ENCODE results near the gene ITSN1.
"Not testable (repeated sequence)": the region's sequence is repeated elsewhere in the genome, so short reads cannot be mapped to it uniquely, and the experiment has no call there.

The ITSN1 gene

DNA sequence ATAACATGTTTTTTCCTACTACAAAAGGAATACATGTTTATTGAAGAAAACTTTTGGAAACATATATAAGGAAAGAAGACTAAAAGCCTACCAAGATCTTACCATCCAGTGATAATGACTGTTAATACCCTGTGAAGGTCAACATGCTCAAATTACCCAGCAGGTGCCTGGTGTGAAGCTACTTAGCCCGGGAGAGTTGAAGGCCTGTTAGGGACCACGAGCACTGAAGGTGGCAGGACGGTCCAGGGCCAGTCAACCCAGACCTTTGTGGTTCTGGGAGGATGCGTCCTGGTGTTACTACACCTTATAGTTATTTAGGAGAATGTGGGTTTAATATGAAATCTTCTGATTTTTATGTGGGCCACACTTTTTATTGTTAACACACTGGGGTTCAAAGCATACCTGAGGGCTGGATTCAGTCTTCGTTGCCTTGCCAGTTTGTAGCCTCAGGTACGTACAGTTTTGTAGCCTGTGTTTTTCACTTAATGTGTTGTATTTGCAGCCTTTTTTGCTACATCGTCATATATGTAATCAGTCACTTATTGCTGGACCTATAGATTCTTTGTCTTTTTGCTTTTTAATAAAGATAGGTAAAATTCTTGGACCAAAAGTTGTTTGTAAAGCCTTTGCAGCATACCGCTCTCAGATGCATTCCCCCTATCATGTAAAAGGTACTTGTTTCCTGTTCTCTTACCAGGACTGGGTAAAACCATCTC is 9.8 kb downstream of the ITSN1 start:
- DNase-seq: peak; percentile 14

DNA sequence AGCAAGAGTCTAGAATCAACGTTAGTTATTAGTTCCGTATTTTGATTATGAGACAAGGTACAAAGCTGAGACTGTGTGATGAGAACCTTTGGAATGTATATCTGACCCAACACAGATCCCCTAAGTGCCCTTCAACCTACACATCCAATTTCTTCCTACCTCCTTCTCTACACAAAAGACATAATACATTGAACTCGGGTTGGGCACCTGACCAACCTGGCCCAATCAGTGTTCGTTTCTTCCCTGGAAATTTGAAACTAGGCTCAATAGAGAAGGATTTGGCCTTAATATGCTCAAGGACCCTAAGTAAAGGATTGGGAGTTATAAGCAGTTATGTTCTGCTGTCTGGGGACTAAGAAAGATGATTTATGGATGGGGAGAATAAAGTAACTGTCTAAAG is 12.1 kb downstream of the ITSN1 start:
- DNase-seq: no peak

DNA sequence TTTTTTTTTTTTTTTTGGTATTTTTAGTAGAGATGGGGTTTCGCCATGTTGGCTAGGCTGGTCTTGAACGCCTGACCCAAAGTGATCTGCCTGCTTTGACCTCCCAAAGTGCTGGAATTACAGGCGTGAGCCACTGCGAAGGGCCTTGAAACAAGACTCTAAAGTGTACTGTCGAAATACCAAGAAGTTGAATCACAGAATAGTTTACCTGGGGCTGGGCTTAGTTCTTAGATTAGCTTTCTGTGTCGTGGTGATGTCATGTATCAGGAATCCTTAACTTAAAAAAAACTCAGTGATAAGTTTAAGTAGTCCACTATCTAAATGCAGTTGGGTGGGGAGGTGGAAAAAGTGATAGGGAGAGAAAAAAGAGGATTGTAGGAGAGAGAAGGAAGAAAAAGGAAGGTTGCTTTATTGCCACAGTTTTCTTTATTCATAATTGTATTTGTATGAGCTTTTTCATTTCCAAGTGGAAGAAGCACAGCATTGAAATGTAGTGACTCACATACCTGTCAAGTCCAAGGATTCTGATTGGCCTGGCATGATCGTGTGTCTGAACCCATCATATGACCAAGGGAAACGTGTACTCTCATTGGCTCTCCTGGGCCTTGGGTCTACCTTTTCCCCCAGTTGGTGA is 13.4 kb downstream of the ITSN1 start:
- no peak for DNase-seq

DNA sequence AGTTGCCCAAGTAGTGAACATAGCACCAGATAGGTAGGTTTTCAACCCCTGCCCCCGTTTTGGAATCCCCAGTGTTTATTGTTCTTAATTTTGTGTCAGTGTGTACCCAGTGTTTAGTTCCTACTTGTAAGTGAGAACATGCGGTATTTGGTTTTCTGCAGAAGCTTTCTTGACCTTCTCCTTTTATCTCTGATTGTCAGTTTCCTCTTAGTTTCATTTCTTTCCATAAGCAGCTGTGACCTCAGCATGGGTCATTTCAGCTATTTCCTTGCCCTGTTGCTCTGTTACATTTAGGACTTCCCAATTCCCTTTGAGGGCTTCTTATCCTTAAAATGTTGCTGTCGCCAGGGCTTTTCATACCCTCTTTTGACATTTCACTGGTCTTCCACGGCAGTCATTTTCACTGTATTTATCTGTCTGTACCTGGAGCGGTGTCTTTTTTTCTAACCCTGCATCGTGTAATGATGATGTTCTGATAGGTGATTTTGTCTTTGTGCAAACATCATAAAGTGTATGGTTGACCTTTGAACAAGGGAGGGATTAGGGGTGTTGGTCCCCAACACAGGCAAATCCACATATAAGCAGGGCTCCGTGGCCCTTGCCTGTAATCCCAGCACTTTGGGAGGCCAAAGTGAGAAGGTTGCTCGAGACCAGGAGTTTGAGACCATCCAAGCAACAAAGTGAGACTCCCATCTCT is 15.0 kb downstream of the ITSN1 start:
- no peak for DNase-seq

DNA sequence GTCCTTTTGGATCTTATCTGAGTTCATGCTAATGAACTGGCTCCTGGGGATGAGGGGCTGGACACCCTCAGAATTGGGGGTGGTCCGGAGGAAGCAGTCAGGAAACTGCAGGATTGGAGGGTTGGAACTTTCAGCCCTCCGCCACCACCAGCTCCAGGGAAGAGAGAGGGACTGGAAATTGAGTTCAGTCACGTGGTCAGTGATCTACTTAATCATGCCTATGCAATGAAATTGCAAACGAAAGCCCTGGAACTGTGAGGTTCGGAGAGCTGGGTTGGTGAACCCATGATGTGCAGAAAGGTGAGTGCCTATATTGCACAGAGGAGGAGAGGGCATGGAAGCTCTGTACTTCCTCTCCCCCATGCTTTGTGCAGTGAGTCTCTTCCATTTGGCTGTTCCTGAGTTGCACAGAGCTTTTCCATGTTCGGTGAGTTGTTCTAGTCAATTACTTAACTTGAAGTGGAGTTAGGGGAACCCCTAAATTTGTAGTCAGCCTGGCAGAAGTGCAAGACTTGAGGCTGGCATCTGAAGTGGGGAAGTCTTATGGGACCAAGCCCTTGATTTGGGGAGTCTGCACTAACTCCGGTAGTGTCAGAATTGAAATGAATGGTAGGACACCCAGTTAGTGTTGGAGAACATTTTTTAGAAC is 16.7 kb downstream of the ITSN1 start:
- DNase-seq: no peak

DNA sequence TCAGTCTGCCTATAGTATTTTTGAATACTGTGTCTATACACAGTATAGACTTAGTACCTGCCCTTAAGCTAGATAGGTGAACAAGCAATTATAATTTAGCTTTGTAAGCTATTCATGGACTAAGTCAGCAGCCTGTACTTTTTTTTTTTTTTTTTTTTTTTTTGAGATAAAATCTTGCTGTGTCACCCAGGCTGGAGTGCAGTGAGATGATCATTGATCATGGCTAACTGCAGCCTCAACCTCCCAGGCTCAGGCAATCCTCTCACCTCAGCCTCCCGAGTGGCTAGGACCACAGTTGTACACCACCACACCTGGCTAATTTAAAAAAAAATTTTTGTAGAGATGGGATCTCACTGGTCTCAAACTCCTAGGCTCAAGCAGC is 17.3 kb downstream of the ITSN1 start:
- DNase-seq: no peak

DNA sequence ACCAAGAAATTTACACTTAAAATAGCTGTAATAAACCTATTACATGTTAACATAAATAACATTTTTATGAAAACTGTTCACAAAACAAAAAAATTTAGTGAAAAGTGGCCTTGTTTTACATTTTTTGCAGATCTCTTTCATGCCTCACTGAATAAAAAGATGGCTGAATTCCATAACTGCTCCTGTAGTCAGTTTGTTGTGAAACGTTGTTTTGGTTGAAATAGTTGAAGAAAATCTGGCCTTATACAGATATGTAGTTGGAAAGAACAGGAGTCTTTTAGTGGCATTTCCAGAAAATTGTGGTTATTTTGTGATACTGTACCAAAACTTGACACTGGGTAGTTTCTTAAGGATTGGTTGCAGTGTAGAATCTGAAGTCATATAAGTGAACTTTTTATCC is 18.1 kb downstream of the ITSN1 start:
- DNase-seq: no peak

DNA sequence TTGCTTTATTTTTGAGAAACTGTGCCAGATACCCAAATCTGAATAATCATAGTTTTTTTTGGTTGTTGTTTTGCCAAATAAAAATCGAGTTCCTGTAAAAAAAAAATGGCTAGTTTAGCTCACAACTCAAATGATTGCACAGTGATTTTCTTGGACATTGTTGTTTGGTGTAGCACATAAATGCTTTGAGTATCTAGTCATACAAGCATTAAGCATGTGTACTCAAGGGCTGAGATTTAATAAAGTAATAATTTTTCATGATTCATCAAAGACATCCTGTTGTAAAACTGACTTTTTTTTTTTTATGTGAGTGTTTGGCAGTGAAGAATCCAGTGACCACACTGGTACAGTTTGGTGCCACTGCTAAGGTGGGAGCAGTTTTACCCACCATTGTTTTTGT is 18.8 kb downstream of the ITSN1 start:
- DNase-seq: no peak

DNA sequence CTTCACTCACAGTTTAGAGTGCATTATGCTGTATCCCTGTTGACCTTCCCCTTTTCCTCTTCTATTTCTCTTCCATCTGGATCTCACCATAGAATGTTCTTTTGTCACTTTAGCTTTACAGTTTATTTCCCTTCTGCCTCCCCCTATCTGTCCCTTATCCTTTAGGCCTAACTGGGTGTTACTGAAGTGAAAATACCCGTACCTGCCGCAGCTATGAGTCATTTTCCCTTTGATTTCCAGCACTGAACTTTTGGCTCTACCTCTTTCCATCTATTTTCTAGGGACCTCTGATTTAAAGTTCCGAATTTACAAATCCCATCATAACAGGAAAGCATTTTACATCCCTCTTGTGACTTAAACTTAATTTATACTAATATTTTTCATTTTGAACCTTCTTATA is 19.7 kb downstream of the ITSN1 start:
- no peak for DNase-seq

DNA sequence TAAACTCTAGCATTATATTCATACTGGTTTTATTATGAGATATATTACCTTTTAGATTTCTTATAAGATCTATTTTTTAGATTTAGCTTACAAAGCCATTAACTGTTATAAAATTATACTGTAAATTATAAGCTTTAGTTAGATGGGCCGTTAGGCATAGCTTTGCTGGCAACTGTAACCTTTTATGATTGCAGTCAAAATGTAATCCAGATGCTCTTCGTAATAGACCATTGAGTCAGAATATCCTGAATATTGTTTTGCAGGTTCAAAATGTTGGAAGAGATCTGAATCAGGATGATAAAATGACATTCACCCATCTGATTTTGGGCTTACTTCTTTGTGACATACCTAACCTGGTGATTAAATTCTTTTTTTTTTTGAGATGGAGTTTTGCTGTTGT is 20.9 kb downstream of the ITSN1 start:
- no peak for DNase-seq

DNA sequence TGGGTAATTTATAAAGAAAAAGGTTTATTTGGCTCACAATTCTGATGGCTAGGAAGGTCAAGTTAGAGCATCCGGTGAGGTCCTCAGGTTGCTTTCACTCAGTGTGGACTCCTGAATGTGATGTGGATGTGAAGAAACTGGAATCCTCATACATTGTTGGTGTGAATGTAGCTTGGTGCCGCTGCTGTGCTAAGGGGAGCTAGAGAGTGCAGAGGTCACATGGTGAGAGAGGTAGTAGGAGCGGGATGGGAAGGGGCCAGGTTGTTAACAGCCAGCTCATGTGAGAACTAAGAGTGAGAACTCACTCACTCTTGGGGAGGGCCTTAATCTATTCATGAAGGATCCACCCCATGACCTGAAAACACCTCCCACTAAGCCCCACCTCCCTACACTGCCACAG is 21.8 kb downstream of the ITSN1 start:
- DNase-seq: no peak

DNA sequence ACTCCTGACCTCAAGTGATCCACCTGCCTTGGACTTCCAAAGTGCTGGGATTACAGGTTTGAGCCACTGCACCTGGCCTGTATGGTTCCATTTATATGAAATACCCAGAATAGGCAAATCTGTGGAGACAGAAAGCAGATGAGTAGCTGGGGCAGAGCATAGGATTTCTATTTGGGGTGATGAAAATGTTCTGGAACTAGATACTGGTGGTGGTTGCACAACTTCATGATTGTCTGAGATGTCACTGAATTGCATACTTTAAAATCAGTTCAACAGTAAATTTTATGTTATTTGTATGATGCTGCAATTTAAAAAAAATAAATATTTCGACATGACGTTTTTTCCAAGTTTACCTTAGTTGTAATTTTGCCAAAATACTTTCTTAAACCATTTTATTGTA is 23.9 kb downstream of the ITSN1 start:
- no peak for DNase-seq

DNA sequence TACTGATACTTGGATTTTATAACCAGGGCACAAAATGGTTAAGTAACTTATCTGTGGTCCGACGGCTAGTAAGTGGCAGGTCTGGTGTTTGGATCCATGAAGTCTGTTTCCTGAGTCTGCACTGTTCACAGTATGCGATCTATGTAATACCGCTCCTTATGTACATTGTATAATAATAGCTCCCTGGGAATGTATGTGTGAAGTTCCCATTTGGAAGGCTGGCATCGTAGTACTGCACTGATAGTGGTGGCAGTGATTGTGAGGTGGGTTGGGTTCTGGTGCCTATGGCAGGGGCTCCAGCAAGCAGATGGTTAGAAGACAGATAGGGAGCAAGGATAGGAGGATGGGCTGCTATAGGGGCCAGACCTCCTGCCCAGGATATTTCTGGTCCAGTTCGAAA is 25.3 kb downstream of the ITSN1 start:
- DNase-seq: no peak

DNA sequence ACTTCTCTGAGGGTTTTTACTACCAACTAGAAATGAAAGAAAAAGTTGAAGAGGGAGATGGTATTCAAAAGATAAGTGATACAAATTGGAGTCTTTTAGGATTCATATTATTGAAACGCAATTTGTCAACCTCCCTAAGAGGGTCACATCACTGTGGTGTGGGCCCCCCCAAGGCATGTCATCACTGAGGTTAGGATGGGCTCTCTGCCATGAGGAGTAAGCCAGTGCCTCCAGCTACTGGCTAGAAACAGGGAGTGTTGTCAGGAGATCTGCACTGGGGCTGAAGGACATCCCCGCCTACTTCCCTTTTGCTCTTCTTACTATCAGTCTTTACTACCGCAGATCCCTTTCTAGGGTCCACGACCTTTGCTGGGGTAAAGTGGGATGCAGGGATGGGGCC is 25.9 kb downstream of the ITSN1 start:
- no peak for DNase-seq

DNA sequence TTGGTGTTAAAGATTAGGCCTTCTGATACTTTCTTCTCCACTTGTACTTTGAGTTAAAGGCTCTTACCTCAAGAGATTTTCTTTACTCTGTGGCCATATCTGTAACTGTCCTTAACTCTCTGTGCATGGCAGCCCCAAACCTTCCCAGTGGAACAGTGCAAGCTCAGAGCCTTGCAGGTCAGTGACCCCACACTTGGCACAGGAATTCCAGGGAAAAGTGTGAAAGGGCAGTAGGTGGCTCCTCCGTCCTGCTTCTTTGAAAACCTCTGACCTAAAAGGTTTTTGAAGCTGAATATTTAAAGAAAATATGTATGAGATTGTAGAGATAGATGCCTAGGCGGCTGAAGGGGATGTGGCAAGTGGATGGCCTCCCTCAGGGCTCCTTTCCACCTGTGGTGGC is 26.3 kb downstream of the ITSN1 start:
- DNase-seq: no peak

DNA sequence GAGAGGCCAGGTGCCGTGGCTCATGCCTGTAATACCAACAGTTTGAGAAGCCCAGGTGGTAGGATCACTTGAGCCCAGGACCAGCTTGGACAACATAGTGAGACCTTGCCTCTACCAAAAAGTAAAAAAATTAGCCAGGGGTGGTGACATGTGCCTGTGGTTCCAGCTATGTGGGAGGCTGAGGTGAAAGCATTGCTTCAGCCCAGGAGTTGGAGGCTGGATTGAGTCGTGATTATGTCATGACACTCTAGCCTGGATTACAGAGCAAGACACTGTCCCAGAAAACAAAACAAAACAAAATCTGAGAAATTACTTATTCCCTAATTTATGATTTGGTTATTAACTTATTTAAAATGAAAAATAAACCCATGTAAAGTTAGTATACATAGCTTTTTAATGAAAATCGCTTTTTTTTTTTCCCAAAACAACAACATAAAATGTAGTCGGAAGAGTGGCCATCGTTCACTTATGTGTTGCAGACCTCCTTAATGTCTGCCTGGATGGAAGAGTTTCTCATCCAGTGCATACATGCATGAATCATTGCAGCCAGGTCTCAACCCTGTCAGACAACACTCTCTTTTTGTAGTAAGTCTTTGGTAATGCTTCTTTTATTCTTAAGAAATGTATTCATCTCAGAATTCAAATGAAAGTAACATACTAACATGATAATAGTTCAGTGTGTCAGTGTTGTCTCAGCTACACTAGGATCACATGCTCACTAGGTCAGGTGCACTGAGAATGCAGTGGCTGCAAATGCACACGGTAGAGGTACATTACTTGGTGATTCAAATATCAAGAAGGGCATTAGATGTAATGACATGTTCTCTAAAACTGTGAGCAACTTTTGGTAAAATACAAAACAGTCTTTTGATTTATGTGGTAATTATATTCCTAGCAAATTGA is 28.0 kb downstream of the ITSN1 start:
- DNase-seq: no peak

DNA sequence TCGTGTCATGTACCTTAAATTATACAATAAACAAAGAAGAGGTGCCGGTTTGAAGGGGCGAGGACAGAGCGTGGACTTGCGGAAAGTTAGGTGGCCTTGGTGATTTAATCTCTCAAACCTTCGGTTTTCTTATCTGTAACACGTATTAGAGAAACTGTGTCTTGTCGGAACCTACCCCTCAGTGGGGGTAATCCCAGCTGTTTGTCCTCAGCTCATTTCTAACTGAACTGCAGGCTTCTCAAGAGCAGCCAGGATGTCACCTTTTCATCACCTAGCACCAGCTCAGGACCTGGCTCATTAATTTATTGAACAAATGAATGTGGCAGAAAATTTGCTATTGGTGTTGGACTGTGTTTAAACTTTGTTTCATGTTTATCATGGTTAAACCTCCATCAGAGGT is 31.2 kb downstream of the ITSN1 start:
- no peak for DNase-seq

DNA sequence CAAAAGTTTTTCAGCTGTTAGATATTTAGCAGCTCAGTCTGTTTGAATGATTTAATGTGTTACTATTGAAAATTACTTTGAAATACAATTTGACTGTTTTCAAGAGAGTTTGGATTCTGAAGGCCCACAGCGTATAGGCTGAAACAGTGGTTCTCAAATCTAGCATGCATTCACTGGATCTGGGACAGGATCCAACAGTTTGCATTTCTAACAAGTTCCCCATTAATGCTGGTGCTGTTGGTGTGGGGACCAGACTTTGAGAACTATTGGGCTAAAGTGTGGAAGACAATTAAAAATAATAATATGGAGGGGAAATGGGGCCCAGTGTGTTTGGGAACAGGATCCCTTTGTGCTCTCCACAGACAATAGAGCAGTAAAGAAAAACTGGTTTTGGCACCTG is 31.9 kb downstream of the ITSN1 start:
- no peak for DNase-seq

DNA sequence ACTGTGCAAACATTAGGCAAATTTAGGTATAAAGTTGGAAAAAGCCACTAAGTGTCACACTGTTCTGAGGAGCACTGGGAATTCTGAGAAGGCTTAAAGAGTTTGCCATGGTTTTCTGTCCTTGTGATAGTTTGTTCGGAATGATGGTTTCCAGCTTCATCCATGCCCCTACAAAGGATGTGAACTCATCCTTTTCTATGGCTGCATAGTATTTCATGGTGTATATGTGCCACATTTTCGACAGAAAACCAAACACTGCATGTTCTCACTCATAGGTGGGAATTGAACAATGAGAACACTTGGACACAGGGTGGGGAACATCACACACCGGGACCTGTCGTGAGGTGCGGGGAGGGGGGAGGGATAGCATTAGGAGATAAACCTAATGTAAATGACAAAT is 34.4 kb downstream of the ITSN1 start:
- not testable (repeated sequence) for DNase-seq

DNA sequence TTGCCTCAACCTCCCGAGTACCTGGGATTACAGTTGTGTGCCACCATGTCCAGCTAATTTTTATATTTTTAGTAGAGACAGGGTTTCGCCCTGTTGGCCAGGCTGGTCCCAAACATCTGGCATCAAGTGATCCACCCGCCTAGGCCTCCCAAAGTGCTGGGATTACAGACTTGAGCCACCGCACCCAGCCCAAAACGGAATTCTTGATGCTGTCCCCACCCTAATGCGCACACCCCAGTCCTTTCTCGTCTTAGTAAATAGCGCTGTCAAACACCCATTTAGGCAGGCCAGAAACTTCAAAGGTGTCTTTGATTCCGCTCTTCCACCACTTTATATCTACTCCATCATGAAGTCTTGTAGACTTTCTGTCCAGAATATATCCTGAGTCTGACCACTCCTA is 35.1 kb downstream of the ITSN1 start:
- no peak for DNase-seq

DNA sequence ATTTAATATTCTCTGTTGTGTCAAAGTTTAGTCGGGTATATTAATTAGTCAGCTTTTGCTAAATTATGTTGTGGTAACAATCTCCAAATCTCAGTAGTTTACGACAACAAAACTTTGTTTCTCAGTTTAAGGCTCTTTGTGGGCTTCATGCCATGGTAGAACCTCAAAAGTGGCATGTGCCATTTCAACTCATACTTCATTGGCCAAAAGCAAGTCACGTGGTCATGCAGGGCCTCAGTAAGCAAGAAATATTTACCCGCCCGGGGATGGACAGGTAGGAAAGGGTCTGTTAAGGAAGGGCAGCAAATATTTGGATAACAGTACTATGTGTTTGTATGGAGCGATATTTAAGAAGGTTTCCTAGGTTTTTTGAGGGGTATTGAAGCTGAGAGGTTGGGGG is 38.6 kb downstream of the ITSN1 start:
- no peak for DNase-seq

DNA sequence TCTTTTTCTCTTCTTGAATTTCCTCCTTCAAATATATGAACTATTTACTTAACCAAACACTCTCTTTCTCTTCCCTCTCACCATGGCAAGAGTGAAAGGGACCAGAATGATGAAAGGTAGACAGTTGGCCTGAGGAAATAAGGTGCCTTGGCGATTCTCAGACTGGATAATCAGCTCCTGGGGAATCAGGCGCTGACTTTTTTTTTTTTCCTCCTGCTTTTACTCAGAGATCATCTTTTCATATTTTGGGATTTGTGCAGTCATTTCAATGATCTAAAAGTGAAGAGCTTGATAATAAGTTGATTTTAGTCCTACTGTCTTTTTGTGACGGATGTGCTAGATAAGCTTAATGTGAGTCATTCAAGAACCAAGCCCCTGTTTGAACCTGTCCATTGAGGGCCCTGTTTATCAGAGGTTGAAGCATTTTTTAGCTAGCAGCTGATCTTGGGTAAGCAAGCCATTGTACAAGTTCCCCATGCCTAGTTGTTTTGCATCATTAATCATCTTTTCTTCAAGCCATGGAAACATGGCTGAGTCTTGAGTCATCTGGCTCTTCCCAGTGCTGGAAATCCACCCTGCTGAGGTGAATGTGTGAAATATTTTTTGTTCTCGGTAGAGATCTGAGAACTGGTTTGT is 40.8 kb downstream of the ITSN1 start:
- DNase-seq: no peak
